K562 (cell line): ENCODE data around the gene NRXN2.

ENCODE experiments used
- CEBPB ChIP-seq: fragments of 450-650 bp; IDR thresholded peaks from 2 replicates; pipeline ENCODE4 v1.6.1; 2016; ENCODE audit warnings: missing genetic modification characterization, missing compliant biosample characterization
- CTBP1 ChIP-seq: fragments of 450-650 bp; IDR thresholded peaks from 2 replicates; pipeline ENCODE4 v1.6.1; 2016; ENCODE audit warnings: borderline replicate concordance
- DACH1 ChIP-seq: fragments of 450-650 bp; IDR thresholded peaks from 2 replicates; pipeline ENCODE4 v1.6.1; 2018; ENCODE audit not compliant: partially characterized antibody
- MXI1 ChIP-seq: IDR thresholded peaks from 2 replicates; pipeline ENCODE4 v1.6.1; 2011; ENCODE audit warnings: low read depth, mild to moderate bottlenecking, improper control_type of control experiment, low read length
- MYC ChIP-seq, 2 experiments: fragments of 250-450 bp in 1 of 2; sonication (Bioruptor Pico) in 1 of 2; IDR thresholded peaks; 2 replicates each; pipeline versions ENCODE4 v1.5.1 to v1.6.1; 2012 to 2021; ENCODE audit warnings: low read depth in 2 of 2, borderline replicate concordance in 1 of 2, improper control_type of control experiment in 1 of 2, low read length in 1 of 2, mild to moderate bottlenecking in 1 of 2, moderate library complexity in 1 of 2
- SIN3A ChIP-seq, 2 experiments: fragments of 150-350 bp in 1 of 2; IDR thresholded peaks; 2 replicates each; pipeline ENCODE4 v1.6.1; 2011 to 2016; ENCODE audit warnings: borderline replicate concordance in 2 of 2, low read depth in 2 of 2, low read length in 2 of 2, mild to moderate bottlenecking in 2 of 2, moderate library complexity in 2 of 2; ENCODE audit not compliant: control insufficient read depth in 1 of 2
- TF ChIP-seq, protein P1 (sequence below): IDR thresholded peaks from 2 replicates; pipeline ENCODE4 v1.6.1; 2016; ENCODE audit warnings: missing genetic modification characterization, missing compliant biosample characterization

DNA sequence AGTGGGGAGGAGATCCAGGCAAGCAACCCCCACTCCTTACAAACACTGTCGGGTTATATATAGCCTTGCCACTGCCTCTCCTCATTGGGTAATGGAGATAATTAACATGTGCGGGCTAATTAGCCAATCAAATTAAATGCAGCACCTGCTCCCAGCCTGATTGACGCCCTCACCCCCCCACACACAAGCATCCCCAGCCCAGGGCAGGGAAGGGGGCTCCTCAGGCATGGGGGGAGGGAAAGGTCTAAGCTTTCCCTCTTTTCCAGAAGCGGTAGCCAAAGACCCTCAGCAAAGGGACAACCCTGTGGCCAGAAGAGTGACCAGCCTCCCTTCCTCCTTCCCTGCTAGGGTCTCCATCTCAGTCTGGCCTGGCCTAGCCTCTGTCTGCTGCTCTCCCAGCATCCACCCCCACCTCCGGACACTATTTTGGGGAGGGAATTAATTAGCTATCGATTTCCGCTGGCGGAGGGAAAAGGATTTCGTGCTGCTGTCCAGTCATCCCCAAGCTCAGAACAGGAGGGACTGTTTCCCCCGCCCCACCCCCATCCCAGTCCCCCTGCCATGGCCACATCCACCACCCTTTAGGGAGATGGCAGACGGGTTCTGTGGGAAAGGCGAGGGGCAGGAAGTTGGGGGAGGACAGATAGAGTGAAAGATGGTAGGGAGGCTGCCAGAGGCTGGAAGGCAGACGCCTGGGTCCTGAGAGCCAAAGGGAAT lies 7.1 kb downstream of the NRXN2 start:
- TF ChIP-seq SIN3A (IDR thresholded peaks at IDR 0.05; ENCODE audit: borderline replicate concordance in 2 of 2, control insufficient read depth in 1 of 2, low read depth in 2 of 2, low read length in 2 of 2) = no peak
- no peak for TF ChIP-seq MXI1
- TF ChIP-seq, protein P1, sequence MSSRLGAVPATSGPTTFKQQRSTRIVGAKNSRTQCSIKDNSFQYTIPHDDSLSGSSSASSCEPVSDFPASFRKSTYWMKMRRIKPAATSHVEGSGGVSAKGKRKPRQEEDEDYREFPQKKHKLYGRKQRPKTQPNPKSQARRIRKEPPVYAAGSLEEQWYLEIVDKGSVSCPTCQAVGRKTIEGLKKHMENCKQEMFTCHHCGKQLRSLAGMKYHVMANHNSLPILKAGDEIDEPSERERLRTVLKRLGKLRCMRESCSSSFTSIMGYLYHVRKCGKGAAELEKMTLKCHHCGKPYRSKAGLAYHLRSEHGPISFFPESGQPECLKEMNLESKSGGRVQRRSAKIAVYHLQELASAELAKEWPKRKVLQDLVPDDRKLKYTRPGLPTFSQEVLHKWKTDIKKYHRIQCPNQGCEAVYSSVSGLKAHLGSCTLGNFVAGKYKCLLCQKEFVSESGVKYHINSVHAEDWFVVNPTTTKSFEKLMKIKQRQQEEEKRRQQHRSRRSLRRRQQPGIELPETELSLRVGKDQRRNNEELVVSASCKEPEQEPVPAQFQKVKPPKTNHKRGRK = no peak
- no peak for TF ChIP-seq DACH1
- no peak for TF ChIP-seq CTBP1
- no peak for TF ChIP-seq CEBPB
- no peak for TF ChIP-seq MYC (IDR thresholded peaks at IDR 0.05; ENCODE audit: low read depth, low read length)
- TF ChIP-seq MYC (CRISPR knock-in tag; IDR thresholded peaks at IDR 0.05; ENCODE audit: borderline replicate concordance, low read depth) = no peak
